Stomach (tissue), 9 donors: ENCODE measurements around the gene PLPPR3. TPM values are rescaled to one million over a fixed set of nuclear protein-coding genes. Genes with fewer than 3 reads are reported as not detected.

Experiments used
- DNase-seq, 2 donors: peaks; one replicate each; pipeline versions ENCODE4 v3.0.0 to v3.0.0-alpha.2; 2013 to 2019
- H3K27ac ChIP-seq, 5 donors: fragments of 200-600 bp in 4 of 5; sonication (generic) in 4 of 5; one replicate each; pipeline ENCODE4 v1.5.1; 2013 to 2019; ENCODE audit warnings: mild to moderate bottlenecking in 1 of 5, moderate library complexity in 1 of 5
- H3K27me3 ChIP-seq, 3 donors: fragments of 200-600 bp; sonication (generic); one replicate each; pipeline ENCODE4 v1.5.1; 2017 to 2019; ENCODE audit warnings: mixed run types in 1 of 3
- H3K36me3 ChIP-seq, 4 donors: fragments of 200-600 bp; sonication (generic); 1 replicate in 3 of 4; 2 replicates in 1 of 4; pipeline ENCODE4 v1.5.1; 2016 to 2019
- H3K4me1 ChIP-seq, 4 donors: fragments of 200-600 bp; sonication (generic); one replicate each; pipeline ENCODE4 v1.5.1; 2016 to 2019
- H3K4me3 ChIP-seq, 4 donors: fragments of 200-600 bp; sonication (generic) in 3 of 4; one replicate each; pipeline ENCODE4 v1.5.1; 2016 to 2019; ENCODE audit warnings: mild to moderate bottlenecking in 1 of 4
- H3K9me3 ChIP-seq, 4 donors: fragments of 200-600 bp; sonication (generic); one replicate each; pipeline ENCODE4 v1.5.1; 2016 to 2019
- CTCF ChIP-seq, 7 experiments: fragments of 450-650 bp in 4 of 7; fragments of 200-600 bp in 3 of 7; sonication (generic) in 3 of 7; IDR thresholded peaks; one replicate each; pipeline ENCODE4 v1.5.1; 2016 to 2019; ENCODE audit warnings: antibody characterized with exemption in 7 of 7, control low read depth in 2 of 7, mild to moderate bottlenecking in 1 of 7
- EP300 ChIP-seq: sonication (generic); formaldehyde crosslinking; IDR thresholded peaks from one replicate; pipeline ENCODE4 v1.6.1; 2017; ENCODE audit warnings: antibody characterized with exemption
- POLR2A ChIP-seq, 4 donors: fragments of 450-650 bp; IDR thresholded peaks; one replicate each; pipeline ENCODE4 v1.6.1; 2016; ENCODE audit warnings: antibody characterized with exemption in 4 of 4, control low read depth in 2 of 4, mild to moderate bottlenecking in 1 of 4, moderate library complexity in 1 of 4
- POLR2AphosphoS5 ChIP-seq, 3 donors: sonication (generic); formaldehyde crosslinking; IDR thresholded peaks; one replicate each; pipeline ENCODE4 v1.6.1; 2016; ENCODE audit warnings: antibody characterized with exemption in 3 of 3
- WGBS, 5 donors: extraction: QIAGEN DNeasy Blood & Tissue Kit in 3 of 5; methylation state at CpG; one replicate each; pipeline versions ENCODE4 v1.1.5 to v1.1.7; 2013 to 2018; 5-methylcytosine and 5-hydroxymethylcytosine counted together
- intact Hi-C: fragments of 100-400 bp; cut with DNase I; formaldehyde crosslinking; loops from one replicate; pipeline ENCODE4 v1.15.1; 2023; ENCODE audit warnings: low total_unique reads
- polyA plus RNA-seq, 3 donors: library from polyadenylated mRNA; stranded (reverse); fragments of 200-250 nt; gene quantifications; one replicate each; pipeline ENCODE4 v1.2.3, GENCODE V29; 2013
- total RNA-seq, 5 donors: library from RNA; depleted of rRNA; stranded (reverse); fragments of >200 nt; gene quantifications; one replicate each; pipeline versions ENCODE4 v1.1.0 to v1.2.3, GENCODE V29; 2014 to 2016
- donor health status: healthy with polysubstance abuse.
- donor health status: Bipolar disorder and iron deficiency.
- donor health status: healthy.

PLPPR3 gene
- total and polyA plus RNA-seq, 8 donors: 0.46 to 0.55 TPM; not detected in 6

- H3K9me3 ChIP-seq: no peaks in the 10 kb centered on the region
- 49 to 72% (median 61%) methylated on average over 36 of the region's 36 CpGs for WGBS, 5 donors
- peaks cover 0 to 25% (median 0%) of the 10 kb centered on the region in 3 donors for H3K27me3 ChIP-seq
- H3K27ac ChIP-seq: peak overlapping the region in 4 of 5 donors; percentile 14 to 64 (median 56)
- intact Hi-C loops: no loop called here
- no peak overlapping the region for H3K4me3 ChIP-seq
- no peaks in the 10 kb centered on the region for H3K36me3 ChIP-seq
- peaks cover 17 to 26% (median 19%) of the 10 kb centered on the region in 4 donors for H3K4me1 ChIP-seq
- peak in 1 of 2 donors; percentile 63 for DNase-seq
- no peak for TF ChIP-seq POLR2A (IDR thresholded peaks at IDR 0.05)
- no peak for TF ChIP-seq CTCF (IDR thresholded peaks at IDR 0.05)
- peak in 1 of 3 donors; percentile 35 for TF ChIP-seq POLR2AphosphoS5 (IDR thresholded peaks at IDR 0.05)
Measured at GRCh38 chr19:778910-779653, 42.7 kb downstream of the PLPPR3 start.

GRCh38 chr19:776549-776948 lies 45.2 kb downstream of the PLPPR3 start:
- 85 to 92% (median 89%) methylated on average over 18 of the region's 18 CpGs for WGBS, 5 donors
- intact Hi-C loops: no loop called here
- peaks cover 0 to 20% (median 0%) of the 10 kb centered on the region in 3 donors for H3K27me3 ChIP-seq
- no peak for TF ChIP-seq POLR2AphosphoS5 (IDR thresholded peaks at IDR 0.05)
- no peak for TF ChIP-seq EP300
- no peak for TF ChIP-seq CTCF (IDR thresholded peaks at IDR 0.05)
- TF ChIP-seq POLR2A (IDR thresholded peaks at IDR 0.05): no peak
- H3K9me3 ChIP-seq: no peaks in the 10 kb centered on the region
- no peak for DNase-seq
- H3K4me3 ChIP-seq: no peak overlapping the region
- H3K4me1 ChIP-seq: peaks cover 0 to 1% (median 0%) of the 10 kb centered on the region in 4 donors
- H3K36me3 ChIP-seq: no peaks in the 10 kb centered on the region
- H3K27ac ChIP-seq: no peak overlapping the region

- Histone ChIP-seq H3K9me3 (no peaks in the 10 kb centered on the region), H3K27ac (no peak overlapping the region), H3K36me3 (no peaks in the 10 kb centered on the region), H3K4me3 (no peak overlapping the region), H3K4me1 (peaks cover 0 to 18% (median 10%) of the 10 kb centered on the region in 4 donors), H3K27me3 (peaks cover 0 to 8% (median 0%) of the 10 kb centered on the region in 3 donors)
- intact Hi-C loops: no loop called here
- WGBS, 5 donors: 68 to 86% (median 77%) methylated on average over 5 to 18 of the region's 18 CpGs
- no peak for TF ChIP-seq CTCF (IDR thresholded peaks at IDR 0.05)
- TF ChIP-seq POLR2AphosphoS5 (IDR thresholded peaks at IDR 0.05): no peak
- TF ChIP-seq EP300: no peak
- no peak for TF ChIP-seq POLR2A (IDR thresholded peaks at IDR 0.05)
- peak in 1 of 2 donors; percentile 24 for DNase-seq
Measured at GRCh38 chr19:772730-773436, 48.9 kb downstream of the PLPPR3 start.

GRCh38 chr19:772063-772462 lies 49.7 kb downstream of the PLPPR3 start:
- 77 to 89% (median 85%) methylated on average over 5 of the region's 5 CpGs for WGBS, 5 donors
- DNase-seq: peak in 1 of 2 donors; percentile 7
- TF ChIP-seq EP300 (no peak), POLR2A (IDR thresholded peaks at IDR 0.05) (no peak), CTCF (IDR thresholded peaks at IDR 0.05) (no peak), POLR2AphosphoS5 (IDR thresholded peaks at IDR 0.05) (no peak)
- Histone ChIP-seq H3K4me1 (peaks cover 0 to 18% (median 10%) of the 10 kb centered on the region in 4 donors), H3K27me3 (peaks cover 0 to 12% (median 0%) of the 10 kb centered on the region in 3 donors), H3K36me3 (no peaks in the 10 kb centered on the region), H3K4me3 (no peak overlapping the region), H3K27ac (no peak overlapping the region), H3K9me3 (no peaks in the 10 kb centered on the region)
- intact Hi-C loops: no loop called here
